Activated CD8-positive, alpha-beta memory T cell treated with anti-CD3 and anti-CD28 coated beads for 36 hours (primary cell): ENCODE data around the gene SGPL1. TPM values are rescaled to one million over a fixed set of nuclear protein-coding genes. Genes with fewer than 3 reads are reported as not detected.

ENCODE experiments used
- CTCF ChIA-PET: fragments of 350-600 bp; sonication (Branson Sonifier 250); formaldehyde crosslinking; loops from one replicate; lab custom pipeline; 2021; ENCODE audit warnings: antibody characterized with exemption; lab: Charles Lee
- POLR2A ChIA-PET: fragments of 350-600 bp; sonication (Branson Sonifier 250); formaldehyde crosslinking; loops from one replicate; lab custom pipeline; 2021; ENCODE audit warnings: antibody characterized with exemption; lab: Charles Lee
- total RNA-seq, 2 experiments: library from RNA; stranded (reverse); gene quantifications; one replicate each; pipeline ENCODE4 v1.2.3, GENCODE V29; 2021

The SGPL1 gene
- total RNA-seq, 2 experiments from 2014 or later = 51.4 to 56.5 TPM

GRCh38 chr10:70805619-70806215 is 10.0 kb upstream of the SGPL1 start:
- POLR2A ChIA-PET = no interaction called here

GRCh38 chr10:70806841-70807240 is 8.9 kb upstream of the SGPL1 start:
- ChIA-PET POLR2A (no interaction called here), CTCF (no interaction called here)

More at GRCh38 chr10:70805619-70806215, 10.0 kb upstream of the SGPL1 start:
- CTCF ChIA-PET = no interaction called here

- ChIA-PET CTCF (no interaction called here), POLR2A (no interaction called here)
Observed at GRCh38 chr10:70807556-70807955, 8.2 kb upstream of the SGPL1 start.

GRCh38 chr10:70809011-70809611 is 6.6 kb upstream of the SGPL1 start:
- ChIA-PET CTCF (no interaction called here), POLR2A (no interaction called here)

GRCh38 chr10:70809726-70810125 is 6.0 kb upstream of the SGPL1 start:
- POLR2A ChIA-PET = no interaction called here
- CTCF ChIA-PET = no interaction called here

GRCh38 chr10:70810967-70811366 is 4.8 kb upstream of the SGPL1 start:
- ChIA-PET CTCF (no interaction called here), POLR2A (no interaction called here)

GRCh38 chr10:70811881-70812280 is 3.9 kb upstream of the SGPL1 start:
- POLR2A ChIA-PET = interaction anchor here (0.6 kb wide), 1 partner anchor 370 kb away, joined by 3 read pairs; the partner anchor contains the start of gene NODAL

GRCh38 chr10:70812814-70813213 is 2.9 kb upstream of the SGPL1 start:
- CTCF ChIA-PET = no interaction called here

More at GRCh38 chr10:70811881-70812280, 3.9 kb upstream of the SGPL1 start:
- CTCF ChIA-PET = no interaction called here

GRCh38 chr10:70814126-70814525 is 1.6 kb upstream of the SGPL1 start:
- POLR2A ChIA-PET = no interaction called here
- CTCF ChIA-PET = no interaction called here

More at GRCh38 chr10:70812814-70813213, 2.9 kb upstream of the SGPL1 start:
- POLR2A ChIA-PET = no interaction called here

GRCh38 chr10:70816220-70816894 is 609 bp downstream of the SGPL1 start:
- CTCF ChIA-PET = interaction anchor here (0.7 to 2.5 kb wide), 9 partner anchors 16 to 257 kb away, joined by 3 to 17 read pairs (median 4); no protein-coding TSS in a partner anchor
- POLR2A ChIA-PET = interaction anchor here (0.6 to 1.1 kb wide), 2 partner anchors 17 to 583 kb away, joined by 5 read pairs; no protein-coding TSS in a partner anchor

GRCh38 chr10:70820976-70821750 is 5.4 kb downstream of the SGPL1 start:
- ChIA-PET CTCF (interaction anchor here (1.2 to 1.3 kb wide), 2 partner anchors 20 to 66 kb away, joined by 3 to 4 read pairs; no protein-coding TSS in a partner anchor), POLR2A (no interaction called here)

- ChIA-PET POLR2A (no interaction called here), CTCF (interaction anchor here (1.3 kb wide), 1 partner anchor 65 kb away, joined by 4 read pairs; no protein-coding TSS in a partner anchor)
Observed at GRCh38 chr10:70822076-70822820, 6.5 kb downstream of the SGPL1 start.

- POLR2A ChIA-PET = no interaction called here
Observed at GRCh38 chr10:70827086-70827757, 11.5 kb downstream of the SGPL1 start.

GRCh38 chr10:70828923-70829322 is 13.2 kb downstream of the SGPL1 start:
- POLR2A ChIA-PET = no interaction called here
- CTCF ChIA-PET = no interaction called here

More at GRCh38 chr10:70827086-70827757, 11.5 kb downstream of the SGPL1 start:
- CTCF ChIA-PET = no interaction called here

GRCh38 chr10:70829543-70829942 is 13.8 kb downstream of the SGPL1 start:
- ChIA-PET CTCF (no interaction called here), POLR2A (no interaction called here)

- ChIA-PET POLR2A (no interaction called here), CTCF (no interaction called here)
Observed at GRCh38 chr10:70830164-70830563, 14.4 kb downstream of the SGPL1 start.

- ChIA-PET CTCF (interaction anchor here (0.9 to 1.1 kb wide), 3 partner anchors 16 to 264 kb away, joined by 3 to 4 read pairs (median 4); no protein-coding TSS in a partner anchor), POLR2A (interaction anchor here (0.7 to 1.4 kb wide), 2 partner anchors 15 to 16 kb away, joined by 3 to 5 read pairs; no protein-coding TSS in a partner anchor)
Observed at GRCh38 chr10:70832221-70832620, 16.5 kb downstream of the SGPL1 start.
